ENCODE results near the gene ELF3. TPM values are rescaled to one million over a fixed set of nuclear protein-coding genes. Genes with fewer than 3 reads are reported as not detected.
A peak's percentile ranks its signal among the peaks of the same experiment; 100 is the strongest.

Gene ELF3
- total RNA-seq, 2 experiments from 2014 or later, result 0.09 to 0.44 TPM

GRCh38 chr1:201982623-201983379 is 27.6 kb upstream of the ELF3 start, which contains the start of gene RNPEP:
Gene RNPEP, plus strand, starts transcription at chr1:201982648. Its CDS starts 19 bp downstream, at chr1:201982667.
- H3K4me3 ChIP-seq (ENCODE audit: low read depth, low read length, poor library complexity, severe bottlenecking), result peak within 1 kb of the TSS; percentile 86
- H3K9me2 ChIP-seq (ENCODE audit: insufficient read depth, low read length), result no peaks in the 10 kb centered on the region
- H3K36me3 ChIP-seq (ENCODE audit: insufficient read depth, low read length), result no peaks in the 10 kb centered on the region
- no peaks in the 10 kb centered on the region for H3K9me3 ChIP-seq (ENCODE audit: low read length)
- peak; percentile 64 for DNase-seq (ENCODE audit: low spot score)
- H4K20me1 ChIP-seq (ENCODE audit: insufficient read depth, low read length), result no peaks in the 10 kb centered on the region
- no peak within 1 kb of the TSS for H3K27ac ChIP-seq (ENCODE audit: low read depth, low read length, poor library complexity, severe bottlenecking)
- intact Hi-C loops (cut with micrococcal nuclease; ENCODE audit: unreplicated experiment), result no loop called here
- no peaks in the 10 kb centered on the region for H3K79me2 ChIP-seq (ENCODE audit: insufficient read depth, low read depth, low read length)
- POLR2A ChIA-PET, result interaction anchor here (0.6 to 2.0 kb wide), 3 partner anchors 9 to 440 kb away, joined by 3 to 5 read pairs (median 4); no protein-coding TSS in a partner anchor
- CTCF ChIA-PET (ENCODE audit: unreplicated experiment), result no interaction called here
- peaks cover 12% of the 10 kb centered on the region for H3K4me1 ChIP-seq (ENCODE audit: insufficient read depth, low read length, poor library complexity, severe bottlenecking)
- H2AFZ ChIP-seq (ENCODE audit: low read length), result peak within 1 kb of the TSS; percentile 87
- BruUV-seq (replicated peaks), result no TSS peak
- peak within 1 kb of the TSS; percentile 62 for H3K4me2 ChIP-seq (ENCODE audit: low read length)
- TF ChIP-seq EZH2phosphoT487 (IDR thresholded peaks at IDR 0.05; ENCODE audit: borderline replicate concordance, low read depth, low read length) (no peak), CTCF (conservative IDR thresholded peaks at IDR 0.05; ENCODE audit: low read length) (no peak)

- H3K4me1 ChIP-seq (ENCODE audit: insufficient read depth, low read length, poor library complexity, severe bottlenecking), result peaks cover 12% of the 10 kb centered on the region
- peak overlapping the region; percentile 86 for H3K4me3 ChIP-seq (ENCODE audit: low read depth, low read length, poor library complexity, severe bottlenecking)
- ChIA-PET CTCF (ENCODE audit: unreplicated experiment) (no interaction called here), POLR2A (interaction anchor here (2.0 kb wide), 1 partner anchor 9 kb away, joined by 5 read pairs; no protein-coding TSS in a partner anchor)
- peak overlapping the region; percentile 62 for H3K4me2 ChIP-seq (ENCODE audit: low read length)
- peak overlapping the region; percentile 87 for H2AFZ ChIP-seq (ENCODE audit: low read length)
- no peaks in the 10 kb centered on the region for H3K36me3 ChIP-seq (ENCODE audit: insufficient read depth, low read length)
- no peaks in the 10 kb centered on the region for H3K9me3 ChIP-seq (ENCODE audit: low read length)
- intact Hi-C loops (cut with micrococcal nuclease; ENCODE audit: unreplicated experiment), result no loop called here
- no peaks in the 10 kb centered on the region for H3K79me2 ChIP-seq (ENCODE audit: insufficient read depth, low read depth, low read length)
- no peak for DNase-seq (ENCODE audit: low spot score)
- H4K20me1 ChIP-seq (ENCODE audit: insufficient read depth, low read length), result no peaks in the 10 kb centered on the region
- no peaks in the 10 kb centered on the region for H3K9me2 ChIP-seq (ENCODE audit: insufficient read depth, low read length)
- TF ChIP-seq EZH2phosphoT487 (IDR thresholded peaks at IDR 0.05; ENCODE audit: borderline replicate concordance, low read depth, low read length) (no peak), CTCF (conservative IDR thresholded peaks at IDR 0.05; ENCODE audit: low read length) (0 out of 2 replicates have a peak, but pooled peaks have one; percentile 20)
- H3K27ac ChIP-seq (ENCODE audit: low read depth, low read length, poor library complexity, severe bottlenecking), result no peak overlapping the region
- BruUV-seq (replicated peaks), result no TSS peak
Observed at GRCh38 chr1:201983380-201983805, 27.0 kb upstream of the ELF3 start.

- no peak for TF ChIP-seq EZH2phosphoT487 (IDR thresholded peaks at IDR 0.05; ENCODE audit: borderline replicate concordance, low read depth, low read length)
- no peak for TF ChIP-seq CTCF (conservative IDR thresholded peaks at IDR 0.05; ENCODE audit: low read length)
- Histone ChIP-seq H2AFZ (ENCODE audit: low read length) (no peak overlapping the region), H3K4me3 (ENCODE audit: low read depth, low read length, poor library complexity, severe bottlenecking) (no peak overlapping the region), H3K27ac (ENCODE audit: low read depth, low read length, poor library complexity, severe bottlenecking) (no peak overlapping the region), H3K4me2 (ENCODE audit: low read length) (no peak overlapping the region), H3K4me1 (ENCODE audit: insufficient read depth, low read length, poor library complexity, severe bottlenecking) (peaks cover 12% of the 10 kb centered on the region), H3K79me2 (ENCODE audit: insufficient read depth, low read depth, low read length) (no peaks in the 10 kb centered on the region), H3K36me3 (ENCODE audit: insufficient read depth, low read length) (0 out of 2 replicates have a peak, but pooled peaks cover 3% of the 10 kb centered on the region), H4K20me1 (ENCODE audit: insufficient read depth, low read length) (no peaks in the 10 kb centered on the region), H3K9me3 (ENCODE audit: low read length) (no peaks in the 10 kb centered on the region), H3K9me2 (ENCODE audit: insufficient read depth, low read length) (no peaks in the 10 kb centered on the region)
- intact Hi-C loops (cut with micrococcal nuclease; ENCODE audit: unreplicated experiment), result no loop called here
- CTCF ChIA-PET (ENCODE audit: unreplicated experiment), result interaction anchor here (1.0 kb wide), 1 partner anchor 15 kb away, joined by 3 read pairs; no protein-coding TSS in a partner anchor
- POLR2A ChIA-PET, result interaction anchor here (1.0 to 2.0 kb wide), 3 partner anchors 11 to 194 kb away, joined by 5 to 7 read pairs (median 6); no protein-coding TSS in a partner anchor
- DNase-seq (ENCODE audit: low spot score), result no peak
- BruUV-seq (replicated peaks), result no TSS peak
Observed at GRCh38 chr1:201984446-201984845, 25.9 kb upstream of the ELF3 start.
